NCI-H82 (cell line): Measurements from ENCODE around the gene NPHP4.

ENCODE experiments used
- DNase-seq: peaks from one replicate; lab custom pipeline; 2025; lab: John Stamatoyannopoulos, UW

Gene NPHP4

GRCh38 chr1:6003568-6004411, 11.6 kb upstream of the NPHP4 start:
- peak; percentile 99 for DNase-seq

- peak; percentile 48 for DNase-seq
Measured at GRCh38 chr1:6002714-6003501, 10.7 kb upstream of the NPHP4 start.

GRCh38 chr1:6001992-6002576, 9.9 kb upstream of the NPHP4 start:
- peak; percentile 52 for DNase-seq

GRCh38 chr1:6000444-6001288, 8.4 kb upstream of the NPHP4 start:
- no peak for DNase-seq

- DNase-seq = no peak
Measured at GRCh38 chr1:5999711-6000443, 7.7 kb upstream of the NPHP4 start.

- DNase-seq = no peak
Measured at GRCh38 chr1:5998906-5999301, 6.7 kb upstream of the NPHP4 start.

- DNase-seq = no peak
Measured at GRCh38 chr1:5998051-5998905, 6.1 kb upstream of the NPHP4 start.

- no peak for DNase-seq
Measured at GRCh38 chr1:5997316-5997715, 5.1 kb upstream of the NPHP4 start.

- DNase-seq = no peak
Measured at GRCh38 chr1:5996641-5997270, 4.5 kb upstream of the NPHP4 start.

- no peak for DNase-seq
Measured at GRCh38 chr1:5995871-5996630, 3.8 kb upstream of the NPHP4 start.

GRCh38 chr1:5994713-5995621, 2.7 kb upstream of the NPHP4 start:
- DNase-seq = no peak

GRCh38 chr1:5993556-5994491, 1.6 kb upstream of the NPHP4 start:
- DNase-seq = no peak

- peak; percentile 82 for DNase-seq
Measured at GRCh38 chr1:5992814-5993555, 760 bp upstream of the NPHP4 start.

- peak; percentile 62 for DNase-seq
Measured at GRCh38 chr1:5991381-5992025, 722 bp downstream of the NPHP4 start.

GRCh38 chr1:5990913-5991312, 1.3 kb downstream of the NPHP4 start:
- no peak for DNase-seq
